HUES64 (cell line): Measurements from ENCODE around the gene HECW1.
"Not testable (repeated sequence)": the region's sequence is repeated elsewhere in the genome, so short reads cannot be mapped to it uniquely, and the experiment has no call there.

Source experiments
- H3K27ac ChIP-seq: 2 replicates; pipeline ENCODE4 v1.7.0; 2013; ENCODE audit warnings: low read depth, low read length, inconsistent platforms
- H3K27me3 ChIP-seq: 2 replicates; pipeline ENCODE4 v1.6.1; 2013; ENCODE audit warnings: mild to moderate bottlenecking, low read length; ENCODE audit not compliant: insufficient read depth
- H3K36me3 ChIP-seq: 2 replicates; pipeline ENCODE4 v1.6.1; 2013; ENCODE audit warnings: mild to moderate bottlenecking, low read length; ENCODE audit not compliant: insufficient read depth
- H3K4me1 ChIP-seq: 2 replicates; pipeline ENCODE4 v1.6.1; 2013; ENCODE audit warnings: mild to moderate bottlenecking, low read length, moderate library complexity; ENCODE audit not compliant: insufficient read depth
- H3K4me3 ChIP-seq: 2 replicates; pipeline ENCODE4 v1.5.1; 2013; ENCODE audit warnings: mild to moderate bottlenecking, low read length, moderate library complexity
- H3K9ac ChIP-seq: 2 replicates; pipeline ENCODE4 v1.6.1; 2013; ENCODE audit warnings: mild to moderate bottlenecking, low read depth, low read length
- H3K9me3 ChIP-seq: 2 replicates; pipeline ENCODE4 v1.6.1; 2013; ENCODE audit warnings: low read depth, low read length; ENCODE audit not compliant: insufficient read depth
- WGBS: fragments of 150-250, 120-280 bp; methylation state at CpG from one replicate; pipeline ENCODE4 v1.1.7; 2013; ENCODE audit warnings: missing lambda C conversion rate; 5-methylcytosine and 5-hydroxymethylcytosine counted together

Gene HECW1

GRCh38 chr7:43592326-43592725 is 479.9 kb downstream of the HECW1 start:
- WGBS, result 98% methylated on average over 2 of the region's 3 CpGs
- no peaks in the 10 kb centered on the region for H3K27me3 ChIP-seq
- no peaks in the 10 kb centered on the region for H3K9me3 ChIP-seq
- H3K36me3 ChIP-seq, result peaks cover 9% of the 10 kb centered on the region
- H3K4me3 ChIP-seq, result no peak overlapping the region
- no peak overlapping the region for H3K9ac ChIP-seq
- 0 out of 2 replicates have a peak, but pooled peaks cover 4% of the 10 kb centered on the region for H3K4me1 ChIP-seq
- no peak overlapping the region for H3K27ac ChIP-seq

- H3K4me1 ChIP-seq, result 0 out of 2 replicates have a peak, but pooled peaks cover 4% of the 10 kb centered on the region
- H3K27me3 ChIP-seq, result no peaks in the 10 kb centered on the region
- H3K9me3 ChIP-seq, result no peaks in the 10 kb centered on the region
- no peak overlapping the region for H3K9ac ChIP-seq
- 83% methylated on average over 1 of the region's 1 CpG for WGBS
- H3K27ac ChIP-seq, result no peak overlapping the region
- H3K36me3 ChIP-seq, result peaks cover 11% of the 10 kb centered on the region
- no peak overlapping the region for H3K4me3 ChIP-seq
Measured at GRCh38 chr7:43593010-43593409, 480.6 kb downstream of the HECW1 start.

GRCh38 chr7:43594020-43594419 is 481.6 kb downstream of the HECW1 start:
- Histone ChIP-seq H3K27ac (no peak overlapping the region), H3K4me3 (no peak overlapping the region), H3K9ac (no peak overlapping the region), H3K27me3 (no peaks in the 10 kb centered on the region), H3K36me3 (peaks cover 12% of the 10 kb centered on the region), H3K9me3 (no peaks in the 10 kb centered on the region), H3K4me1 (0 out of 2 replicates have a peak, but pooled peaks cover 4% of the 10 kb centered on the region)
- 95% methylated on average over 2 of the region's 2 CpGs for WGBS

GRCh38 chr7:43596426-43596825 is 484.0 kb downstream of the HECW1 start:
- peaks cover 16% of the 10 kb centered on the region for H3K36me3 ChIP-seq

GRCh38 chr7:43600056-43600455 is 487.6 kb downstream of the HECW1 start:
- Histone ChIP-seq H3K9ac (no peak overlapping the region), H3K27ac (no peak overlapping the region)
- WGBS, result 98% methylated on average over 3 of the region's 3 CpGs

More at GRCh38 chr7:43596426-43596825, 484.0 kb downstream of the HECW1 start:
- H3K9me3 ChIP-seq, H3K27me3 ChIP-seq, H3K4me1 ChIP-seq, H3K27ac ChIP-seq, H3K4me3 ChIP-seq, H3K9ac ChIP-seq: not testable (repeated sequence)
- 95% methylated on average over 5 of the region's 5 CpGs for WGBS

GRCh38 chr7:43602256-43602655 is 489.8 kb downstream of the HECW1 start:
- H3K4me1 ChIP-seq, result peaks cover 7% of the 10 kb centered on the region
- peaks cover 4% of the 10 kb centered on the region; the same call in 1 of the 2 replicates for H3K9me3 ChIP-seq
- no peaks in the 10 kb centered on the region for H3K27me3 ChIP-seq
- 0 out of 2 replicates have a peak, but pooled peaks cover 8% of the 10 kb centered on the region for H3K36me3 ChIP-seq
- no peak overlapping the region for H3K4me3 ChIP-seq
- 100% methylated on average over 1 of the region's 1 CpG for WGBS
- H3K9ac ChIP-seq, result no peak overlapping the region
- H3K27ac ChIP-seq, result no peak overlapping the region

More at GRCh38 chr7:43600056-43600455, 487.6 kb downstream of the HECW1 start:
- Histone ChIP-seq H3K9me3 (peaks cover 4% of the 10 kb centered on the region; the same call in 1 of the 2 replicates), H3K4me1 (peaks cover 7% of the 10 kb centered on the region), H3K27me3 (no peaks in the 10 kb centered on the region), H3K36me3 (peaks cover 16% of the 10 kb centered on the region), H3K4me3 (no peak overlapping the region)

- H3K36me3 ChIP-seq, result 0 out of 2 replicates have a peak, but pooled peaks cover 6% of the 10 kb centered on the region
- H3K4me3 ChIP-seq, result no peak overlapping the region
- 97% methylated on average over 1 of the region's 1 CpG for WGBS
- H3K9me3 ChIP-seq, result peaks cover 4% of the 10 kb centered on the region; the same call in 1 of the 2 replicates
- no peak overlapping the region for H3K27ac ChIP-seq
- no peak overlapping the region for H3K9ac ChIP-seq
- H3K4me1 ChIP-seq, result peaks cover 7% of the 10 kb centered on the region
- no peaks in the 10 kb centered on the region for H3K27me3 ChIP-seq
Measured at GRCh38 chr7:43604251-43604650, 491.8 kb downstream of the HECW1 start.

GRCh38 chr7:43609097-43609496 is 496.6 kb downstream of the HECW1 start:
- Histone ChIP-seq H3K27ac (no peak overlapping the region), H3K4me3 (no peak overlapping the region), H3K4me1 (no peaks in the 10 kb centered on the region), H3K27me3 (no peaks in the 10 kb centered on the region), H3K36me3 (peaks cover 19% of the 10 kb centered on the region), H3K9ac (no peak overlapping the region), H3K9me3 (peaks cover 4% of the 10 kb centered on the region; the same call in 1 of the 2 replicates)
- WGBS, result 96% methylated on average over 2 of the region's 2 CpGs

GRCh38 chr7:43612128-43612527 is 499.7 kb downstream of the HECW1 start:
- WGBS, result 91% methylated on average over 4 of the region's 5 CpGs
- Histone ChIP-seq H3K27ac (no peak overlapping the region), H3K4me1 (no peaks in the 10 kb centered on the region), H3K36me3 (peaks cover 19% of the 10 kb centered on the region), H3K27me3 (no peaks in the 10 kb centered on the region), H3K9me3 (no peaks in the 10 kb centered on the region), H3K9ac (no peak overlapping the region), H3K4me3 (no peak overlapping the region)

GRCh38 chr7:43612599-43613589 is 500.4 kb downstream of the HECW1 start:
- Histone ChIP-seq H3K4me1 (no peaks in the 10 kb centered on the region; the same call in 1 of the 2 replicates), H3K9me3 (no peaks in the 10 kb centered on the region), H3K36me3 (peaks cover 19% of the 10 kb centered on the region), H3K27ac (no peak overlapping the region), H3K4me3 (no peak overlapping the region), H3K27me3 (no peaks in the 10 kb centered on the region), H3K9ac (no peak overlapping the region)
- 96% methylated on average over 3 of the region's 3 CpGs for WGBS
